HG03103 (cell line): ENCODE results near the gene CELSR1.

ENCODE experiments used
- ATAC-seq: cut with Tn5 transposase; IDR thresholded peaks from one replicate; pipeline ENCODE4 v1.9.1; 2021; ENCODE audit warnings: low read depth; ENCODE audit not compliant: unreplicated experiment

The CELSR1 gene

DNA sequence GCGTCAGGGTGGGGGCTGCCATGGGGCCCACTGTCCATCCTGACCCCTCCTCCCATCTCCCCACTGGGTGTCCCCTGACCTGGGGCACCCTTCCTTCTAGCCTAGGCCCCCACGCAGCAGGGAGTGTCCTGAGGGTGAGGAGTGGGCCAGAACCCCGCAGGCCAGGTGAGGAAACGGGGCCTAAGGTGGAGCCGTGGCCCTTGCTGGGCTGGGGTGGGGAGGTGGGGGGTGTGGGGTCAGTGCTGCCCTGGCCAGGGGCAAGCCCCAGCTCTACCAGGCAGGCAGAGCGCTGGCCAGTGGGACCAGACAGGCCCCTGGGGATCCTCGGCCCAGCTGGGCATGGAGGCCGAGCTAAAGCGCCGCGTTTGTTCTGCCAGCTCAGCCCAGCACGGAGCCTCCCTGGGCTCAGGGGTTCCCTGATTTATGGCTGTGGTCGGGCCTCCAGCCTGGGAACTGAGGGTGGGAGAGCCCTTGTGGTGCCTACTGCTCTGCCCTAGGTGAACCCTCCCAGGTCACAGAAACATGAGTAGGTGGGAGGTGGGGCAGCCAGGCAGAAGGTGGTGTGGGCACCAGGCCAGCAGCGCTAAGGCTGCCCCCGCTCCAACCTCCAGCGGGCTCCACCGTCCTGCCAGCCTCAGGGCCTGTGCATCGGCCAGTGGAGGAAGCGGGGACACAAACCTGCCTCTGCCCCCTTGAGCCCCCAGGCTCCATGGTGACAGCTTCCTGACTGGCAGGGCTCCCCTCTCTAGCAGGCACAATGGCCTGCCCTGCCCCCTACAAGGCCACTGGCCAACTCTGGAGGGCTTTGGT is 179.5 kb downstream of the CELSR1 start:
- no peak for ATAC-seq

DNA sequence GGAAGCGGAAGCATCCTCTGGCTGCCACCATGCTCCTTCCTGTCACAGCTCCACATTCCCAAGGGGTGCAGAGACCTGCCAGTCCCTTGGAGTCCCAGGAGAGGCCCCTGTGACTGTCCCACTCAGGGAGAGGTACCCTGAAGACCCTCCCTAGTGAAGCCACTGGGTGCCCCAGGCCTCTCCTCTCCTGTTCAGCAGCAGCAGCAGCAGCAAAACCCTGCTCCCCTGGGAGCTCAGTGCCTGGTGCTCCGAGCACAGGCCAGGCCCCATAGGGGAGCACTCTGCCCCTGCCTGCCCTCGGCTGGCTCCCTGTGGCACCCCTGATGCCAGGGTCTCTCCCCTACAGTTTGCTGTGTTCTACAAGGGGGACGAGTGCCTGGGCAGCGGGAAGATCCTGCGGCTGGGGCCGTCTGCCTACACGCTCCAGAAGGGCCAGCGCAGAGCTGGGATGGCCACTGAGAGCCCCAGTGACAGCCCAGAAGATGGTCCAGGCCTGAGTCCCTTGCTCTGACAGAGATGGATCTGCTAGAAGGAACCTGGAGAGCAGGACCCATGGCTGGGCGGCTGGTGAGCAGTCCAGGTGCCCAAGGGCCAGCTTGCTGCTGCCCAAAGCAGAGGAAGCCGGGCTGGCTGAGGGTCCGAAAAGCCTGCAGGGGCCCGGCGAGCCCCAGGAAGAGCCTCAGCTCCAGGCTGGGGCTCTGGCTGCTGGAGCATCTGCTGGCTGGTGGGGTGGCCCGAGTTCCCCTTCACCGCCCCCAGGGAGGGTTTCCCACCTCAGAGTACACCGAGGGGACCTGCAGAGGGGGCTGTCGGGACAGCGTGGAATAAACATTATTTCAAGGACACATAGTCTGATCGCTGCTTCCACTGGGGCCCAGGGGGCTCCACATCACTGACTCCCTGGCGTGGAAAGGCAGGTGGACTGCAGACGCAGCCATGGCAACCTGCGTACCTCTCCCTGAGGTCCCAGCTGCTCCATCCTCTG is 180.6 kb downstream of the CELSR1 start:
- ATAC-seq, result no peak

DNA sequence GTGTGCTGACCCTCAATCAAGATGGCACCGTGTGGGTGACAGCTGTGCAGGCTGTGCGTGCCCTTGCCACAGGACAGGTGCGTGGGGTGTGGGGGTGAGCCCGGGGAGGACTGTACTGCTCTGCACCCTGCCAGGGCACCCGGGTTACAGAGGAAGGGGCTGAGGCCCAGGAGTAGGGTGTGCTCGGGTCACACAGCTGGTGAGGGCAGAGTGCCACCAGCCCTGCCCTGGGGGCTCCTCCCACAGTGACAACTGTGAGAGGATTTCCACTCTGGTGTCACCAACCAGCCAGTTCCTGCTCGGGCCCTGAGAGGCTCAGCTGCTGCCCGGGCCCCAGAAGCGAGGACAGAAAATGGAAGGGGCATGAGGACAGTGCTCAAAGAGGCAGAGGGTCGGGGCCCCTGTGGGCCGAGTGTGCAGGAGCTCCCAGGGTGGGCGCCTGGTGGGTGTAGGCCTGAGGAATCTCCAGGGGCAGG is 181.4 kb downstream of the CELSR1 start:
- no peak for ATAC-seq

DNA sequence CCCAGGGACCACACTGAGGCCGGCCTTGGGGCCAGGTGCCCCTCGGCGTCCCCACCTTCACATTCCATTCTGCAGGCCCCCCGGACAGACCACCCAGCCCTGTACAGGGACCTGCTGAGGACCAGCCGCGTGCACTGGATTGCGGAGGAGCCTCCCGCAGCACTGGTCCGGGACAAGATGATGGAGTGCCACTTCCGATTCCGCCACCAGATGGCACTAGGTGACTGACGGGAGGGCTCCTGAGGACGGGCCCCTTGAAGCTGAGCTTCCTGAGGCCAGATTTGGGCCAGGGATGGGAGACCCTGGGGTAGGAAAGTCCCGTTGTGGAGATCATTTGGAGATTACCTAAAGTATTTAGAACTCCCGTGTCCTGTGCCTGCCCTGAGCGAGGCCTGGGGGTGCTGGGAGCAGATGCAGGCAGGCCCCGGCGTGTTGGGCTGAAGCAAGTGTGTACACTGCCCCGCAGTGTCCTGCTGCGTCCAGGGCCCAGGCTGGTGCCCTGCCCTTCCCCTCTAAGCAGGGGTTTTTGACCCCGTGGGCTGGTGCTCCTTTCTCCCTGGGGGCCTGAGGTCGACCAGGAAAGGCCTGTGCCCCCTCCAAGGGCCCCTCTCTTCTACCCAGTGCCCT is 181.9 kb downstream of the CELSR1 start:
- ATAC-seq, result no peak

DNA sequence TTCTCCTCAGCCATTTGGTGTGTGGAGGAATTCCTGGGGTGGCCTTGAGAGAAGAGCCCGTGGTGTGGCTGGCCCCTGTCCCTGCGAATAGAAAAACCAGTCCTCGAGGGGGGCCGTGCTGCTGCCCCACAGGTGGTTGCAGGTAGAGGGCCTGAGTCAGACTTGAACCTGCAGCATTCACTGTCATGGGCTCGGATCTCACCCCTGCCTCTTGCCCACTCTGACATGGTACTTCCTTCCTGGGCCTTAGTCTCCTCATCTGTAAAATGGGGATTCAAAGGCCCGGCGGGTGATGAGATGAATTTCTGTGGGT is 182.5 kb downstream of the CELSR1 start:
- ATAC-seq, result no peak

DNA sequence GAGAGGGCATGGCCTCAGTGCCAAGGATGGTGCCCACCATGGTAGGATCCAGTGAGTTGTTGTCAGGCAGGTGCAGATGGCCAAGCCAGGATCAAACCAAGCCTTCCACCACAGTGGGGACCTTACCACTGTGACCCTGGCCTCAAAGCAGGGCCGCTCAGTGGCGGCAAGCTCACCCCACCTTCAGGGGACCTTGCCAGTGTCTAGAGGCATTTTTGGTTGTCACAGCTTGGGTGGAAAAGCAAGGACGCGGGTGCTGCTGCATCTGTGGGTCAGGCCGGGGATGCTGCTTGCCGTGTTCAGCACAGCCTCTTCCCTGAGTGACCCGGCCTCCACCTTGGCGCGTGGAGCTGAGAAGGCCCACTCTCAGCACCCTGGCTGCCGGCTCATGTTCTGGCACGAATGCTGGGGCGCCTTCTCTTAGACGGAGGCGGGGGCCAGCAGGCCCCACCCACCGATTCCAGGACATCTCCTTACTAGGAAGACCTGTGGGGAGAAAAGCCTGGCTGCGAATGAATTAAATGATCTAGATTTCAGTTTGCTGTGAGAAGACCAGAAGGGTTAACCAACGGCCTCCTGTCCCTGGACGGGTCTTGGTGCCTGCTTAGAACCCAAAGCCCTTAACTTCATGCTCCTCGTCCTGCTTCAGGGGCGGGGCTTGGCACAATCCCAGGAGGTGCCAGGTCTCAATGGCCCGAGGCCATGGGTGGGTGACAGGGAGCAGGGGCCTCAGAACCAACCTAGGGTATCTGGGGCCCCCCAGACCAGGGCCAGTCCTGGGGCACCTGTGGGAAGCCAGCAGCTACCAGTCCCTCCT is 183.0 kb downstream of the CELSR1 start:
- no peak for ATAC-seq

DNA sequence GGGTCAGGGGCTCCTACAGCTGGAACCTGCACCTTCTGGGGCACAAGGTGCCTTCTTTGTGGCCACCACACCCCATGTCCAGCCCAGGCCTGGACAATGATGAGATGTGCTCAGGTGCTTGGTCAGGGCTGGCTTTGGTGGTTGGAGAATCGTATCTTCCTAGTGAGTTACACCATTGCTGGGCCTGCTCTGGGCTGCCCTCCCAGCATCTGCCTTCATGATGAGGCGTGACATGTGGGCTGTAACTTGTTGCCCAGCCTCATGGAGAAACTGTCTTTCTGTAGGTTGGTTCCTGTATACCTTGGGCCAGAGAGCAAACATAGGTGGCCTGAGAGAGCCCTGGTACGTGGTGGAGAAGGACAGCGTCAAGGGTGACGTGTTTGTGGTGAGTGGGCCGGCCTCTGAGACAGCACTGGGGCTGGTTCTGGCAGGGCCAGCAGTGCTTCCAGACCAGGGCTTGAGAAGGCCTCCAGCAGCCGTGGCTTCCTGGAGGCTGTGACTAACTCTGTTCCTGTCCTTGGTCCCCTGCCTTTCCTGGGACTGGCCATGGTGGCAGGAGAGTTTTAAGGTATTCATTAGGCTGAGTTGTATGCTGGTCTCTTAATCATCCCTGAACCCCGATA is 183.8 kb downstream of the CELSR1 start:
- ATAC-seq, result no peak

DNA sequence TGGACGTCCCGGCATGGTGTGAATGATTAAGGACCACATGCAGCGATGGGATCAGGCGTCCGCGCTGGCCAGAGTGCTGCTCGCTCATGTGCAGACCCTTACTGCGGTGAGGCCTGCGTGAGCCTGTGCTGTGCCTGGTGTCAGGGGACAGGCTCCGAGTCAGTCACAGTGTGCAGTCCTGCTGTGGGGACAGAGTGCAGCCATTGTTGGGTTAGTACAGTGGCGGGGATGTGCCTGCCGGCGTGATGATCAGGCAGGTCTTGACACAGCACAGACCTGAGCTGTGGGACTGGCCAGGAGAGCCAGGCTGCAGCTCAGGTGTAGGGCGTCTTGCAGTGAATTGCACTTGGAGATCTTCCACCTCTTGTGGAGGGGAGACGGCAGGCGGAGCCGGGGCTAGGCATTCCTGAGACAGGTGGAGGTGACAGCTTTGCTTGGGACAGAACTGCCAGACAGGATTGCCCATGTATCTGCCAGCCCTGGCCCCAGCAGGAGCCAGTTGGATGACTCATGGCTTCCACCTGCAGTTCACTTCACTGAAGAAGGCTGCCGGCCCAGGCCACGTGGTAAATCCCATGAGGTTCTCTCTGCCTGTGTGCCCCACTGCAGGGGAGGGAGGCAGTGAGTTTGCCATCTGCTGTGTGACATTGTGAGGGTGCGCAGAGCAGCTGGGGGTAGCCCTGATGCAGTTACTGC is 184.6 kb downstream of the CELSR1 start:
- no peak for ATAC-seq

DNA sequence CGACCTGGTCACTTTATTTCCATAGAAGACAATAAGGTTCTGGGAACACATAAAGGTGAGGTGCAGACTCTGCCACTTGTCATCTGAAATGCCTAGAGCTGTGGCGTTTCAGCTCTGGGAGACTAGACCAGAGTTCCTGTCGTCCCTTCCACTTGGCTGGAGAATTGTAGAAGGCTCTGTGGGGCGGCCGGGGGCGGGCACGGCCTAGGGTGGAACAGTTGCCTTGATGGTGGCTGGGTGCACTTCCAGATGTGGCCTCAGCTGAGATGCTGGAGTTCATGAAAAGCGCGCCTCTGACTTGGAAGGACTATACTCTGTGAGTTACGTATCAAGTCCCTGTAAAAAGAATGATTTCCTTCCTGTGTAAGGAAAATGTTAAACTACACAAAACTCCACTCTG is 185.1 kb downstream of the CELSR1 start:
- no peak for ATAC-seq

DNA sequence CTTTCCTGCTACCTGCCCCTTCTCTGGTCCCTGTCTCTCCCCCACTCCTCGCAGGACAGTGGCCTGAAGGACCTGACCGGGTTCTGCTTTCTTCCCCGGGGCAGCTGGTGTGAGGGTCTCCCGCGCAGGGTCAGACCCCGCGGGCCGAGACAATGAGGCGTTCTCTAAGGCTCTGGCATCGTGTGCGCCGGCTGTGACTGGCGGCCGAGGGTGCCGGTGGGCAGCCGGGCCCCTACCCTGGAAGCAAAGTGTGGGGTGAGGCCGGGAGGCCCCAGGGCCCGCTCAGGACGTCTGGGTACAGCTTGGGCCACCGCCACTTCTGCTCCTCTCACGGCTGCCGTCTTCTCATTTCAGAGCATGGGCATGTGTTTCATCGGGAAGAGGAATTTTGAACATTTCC is 185.7 kb downstream of the CELSR1 start:
- ATAC-seq, result no peak

DNA sequence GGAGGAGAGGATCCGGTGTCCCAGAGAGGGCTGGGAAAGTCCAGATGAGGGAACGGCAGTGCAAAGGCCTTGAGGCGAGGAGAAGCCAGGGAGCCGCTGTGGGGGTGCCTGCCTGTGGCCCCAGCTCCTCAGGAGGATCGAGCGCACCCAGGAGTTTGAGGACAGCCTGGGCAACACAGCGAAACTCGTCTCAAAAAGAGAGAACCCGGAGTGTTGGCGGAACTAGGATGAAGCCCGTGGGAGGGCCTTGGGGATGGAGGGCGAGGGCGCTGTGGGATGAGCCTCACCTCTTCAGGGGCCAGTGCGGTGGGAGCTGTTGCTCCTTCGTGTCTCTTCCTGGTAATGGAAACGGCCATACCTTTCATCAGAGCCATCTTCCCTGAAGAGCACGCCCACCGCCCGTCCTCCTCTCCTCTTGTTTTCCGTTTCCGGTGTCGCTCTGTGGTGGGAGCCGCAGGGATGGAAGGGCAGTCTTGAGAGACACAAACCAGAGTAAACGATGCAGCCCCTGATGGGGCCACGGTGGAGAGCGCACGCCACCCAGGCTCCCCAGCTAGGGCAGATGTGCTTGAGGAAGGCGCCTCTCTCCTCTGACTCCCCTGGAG is 186.2 kb downstream of the CELSR1 start:
- no peak for ATAC-seq

DNA sequence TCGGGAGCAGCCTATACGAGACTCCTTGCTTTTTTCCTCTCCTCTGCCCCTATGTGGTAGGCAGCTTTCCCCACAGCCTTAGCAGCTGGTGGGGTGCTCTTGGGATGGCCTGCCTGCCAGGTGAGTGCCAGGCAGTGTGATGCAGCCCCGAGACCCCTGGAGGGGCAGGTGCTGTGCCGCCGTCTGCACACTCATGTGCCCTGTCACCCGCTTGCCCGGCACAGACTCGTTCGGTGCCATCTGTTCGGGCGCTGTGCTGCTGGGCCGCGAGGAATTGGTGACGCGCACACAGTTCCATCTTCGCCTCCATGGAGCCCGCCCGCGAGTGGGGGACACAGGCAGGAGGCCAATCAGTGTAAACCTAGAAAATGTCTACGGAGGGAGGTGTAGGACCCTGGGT is 186.8 kb downstream of the CELSR1 start:
- ATAC-seq, result no peak

DNA sequence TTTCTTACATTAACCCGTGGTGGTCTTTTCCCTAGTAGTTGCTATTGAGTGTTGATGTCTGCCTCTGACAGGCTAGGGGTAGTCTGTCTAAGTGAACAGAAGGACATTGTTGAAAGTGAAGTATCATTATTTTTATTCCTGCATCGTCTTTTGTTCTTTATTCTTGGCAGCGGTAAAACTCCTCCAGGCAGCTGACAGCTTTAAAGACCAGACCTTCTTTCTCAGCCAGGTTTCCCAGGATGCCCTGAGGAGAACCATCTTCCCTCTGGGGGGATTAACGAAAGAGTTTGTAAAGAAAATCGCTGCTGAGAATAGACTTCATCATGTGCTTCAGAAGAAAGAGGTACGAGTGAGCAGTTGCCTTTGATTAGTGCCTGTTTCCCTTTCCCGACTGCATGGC is 187.3 kb downstream of the CELSR1 start:
- ATAC-seq, result no peak

DNA sequence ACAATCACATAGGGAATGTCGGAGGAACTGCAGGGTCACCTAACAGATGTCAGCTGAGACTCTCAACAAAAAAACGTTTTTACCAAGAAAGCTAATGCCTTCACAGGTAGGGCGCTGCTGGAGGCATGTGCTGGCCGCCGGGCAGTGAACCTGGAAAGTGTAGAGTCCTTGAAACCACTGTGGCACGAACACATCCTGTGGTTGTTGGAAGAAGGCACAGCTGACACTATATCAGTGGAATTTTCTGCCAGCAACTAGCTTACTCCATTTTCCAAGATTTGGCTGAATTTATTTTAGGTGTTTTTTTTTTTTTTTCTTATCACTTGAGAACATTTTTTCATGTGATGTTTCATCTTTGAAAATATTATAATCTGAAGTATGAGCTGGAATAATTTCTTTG is 187.7 kb downstream of the CELSR1 start:
- ATAC-seq, result no peak

DNA sequence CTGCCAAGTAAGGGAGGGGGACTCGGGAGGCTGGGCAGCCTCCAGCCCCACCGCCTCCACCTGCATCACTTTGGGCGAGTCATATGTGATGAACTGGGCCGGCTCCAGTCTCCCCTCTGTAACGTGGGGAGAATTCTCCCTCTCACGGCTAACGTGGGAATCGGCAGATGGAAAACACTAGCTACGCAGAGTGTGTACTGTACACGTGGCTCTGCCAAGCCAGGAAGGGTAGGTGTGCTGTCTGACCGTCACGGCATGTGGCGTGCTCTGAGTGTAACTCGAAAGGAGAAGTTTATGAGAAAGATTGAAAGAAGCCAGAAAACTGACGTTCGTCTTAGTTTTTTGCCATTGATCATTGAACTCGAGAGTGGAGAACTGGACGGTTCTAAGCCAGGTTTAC is 188.2 kb downstream of the CELSR1 start:
- no peak for ATAC-seq

DNA sequence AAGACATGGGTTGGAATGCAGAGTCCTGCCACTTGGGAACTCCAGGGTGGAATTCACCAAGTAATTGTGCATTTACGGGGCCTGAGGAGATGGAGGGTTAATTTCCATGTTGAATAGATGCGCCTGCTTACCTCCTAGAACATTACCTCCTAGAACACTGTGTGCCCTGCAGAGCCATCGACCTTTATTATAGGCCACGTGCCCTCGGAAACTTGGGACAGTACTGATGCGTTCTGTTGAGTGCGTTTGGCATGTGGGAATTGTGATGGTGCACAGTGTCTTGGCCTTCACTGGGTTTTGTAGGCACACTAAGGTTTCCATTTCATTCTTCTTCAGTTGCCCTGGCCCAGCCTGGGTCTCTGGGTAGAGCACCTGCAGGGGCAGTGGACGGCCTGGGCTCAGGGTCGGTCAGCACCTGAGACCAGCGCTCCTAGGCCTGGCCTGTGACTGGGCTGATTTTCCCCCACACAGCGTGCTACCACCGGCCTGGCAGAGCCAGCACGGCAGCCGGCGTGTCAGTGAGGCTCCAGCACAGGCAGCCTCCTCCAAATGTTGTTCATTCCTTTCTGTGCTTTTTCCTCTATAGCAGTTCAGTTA is 189.2 kb downstream of the CELSR1 start:
- ATAC-seq, result no peak

DNA sequence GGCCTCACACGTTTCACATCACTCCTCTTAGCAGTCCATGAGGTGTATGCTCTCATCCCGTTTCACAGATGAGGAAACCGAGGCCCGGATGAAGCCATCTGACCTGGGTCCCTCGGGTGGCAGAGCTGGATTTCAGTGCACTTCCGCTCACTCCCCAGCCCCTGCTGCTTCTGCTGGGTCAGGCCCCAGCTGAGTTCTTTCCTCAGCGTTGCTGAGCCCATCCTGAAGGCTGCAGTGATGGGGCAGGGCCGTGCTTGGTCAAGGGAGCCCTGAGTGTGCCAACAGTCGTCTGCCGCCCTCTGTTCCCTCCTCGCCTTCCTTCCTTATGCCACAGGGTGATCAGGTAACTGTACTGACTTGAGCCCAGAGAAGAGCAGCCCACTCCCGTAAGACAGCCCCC is 189.8 kb downstream of the CELSR1 start:
- ATAC-seq, result no peak

DNA sequence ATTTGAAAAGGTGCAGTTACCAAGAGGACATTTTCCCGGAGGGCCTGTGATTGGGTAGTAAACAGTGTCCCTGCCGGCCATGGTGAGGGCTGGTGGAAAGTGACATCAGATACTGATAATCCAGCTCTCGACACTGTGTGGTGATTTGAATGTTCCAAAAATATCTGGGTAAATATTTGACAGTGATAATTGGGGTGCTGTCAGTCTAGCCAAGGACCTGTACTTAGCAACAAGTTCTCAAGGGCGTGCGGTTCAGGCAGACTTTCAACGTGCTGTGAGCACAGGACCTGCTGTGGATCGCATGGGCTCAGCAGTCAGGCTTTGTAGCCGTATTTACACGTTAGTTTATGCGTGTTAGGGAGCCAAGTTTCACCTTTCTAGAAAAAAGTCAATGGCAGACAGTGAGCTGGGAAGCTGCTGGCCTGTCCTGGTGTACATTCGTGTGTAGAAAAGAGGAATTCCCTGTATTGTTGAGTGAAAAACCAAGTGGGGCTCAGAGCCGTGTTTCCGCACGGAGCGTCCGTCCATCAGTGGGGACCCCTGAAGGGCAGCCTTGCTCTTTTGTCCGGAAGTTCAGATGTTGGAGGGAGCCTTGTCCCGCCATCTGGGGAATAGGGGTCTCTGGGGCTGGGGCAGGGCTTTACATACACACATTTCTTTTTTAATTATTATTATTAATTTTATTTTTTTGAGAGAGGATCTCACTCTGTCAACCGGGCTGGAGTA is 190.6 kb downstream of the CELSR1 start:
- no peak for ATAC-seq
